RWPE1 (cell line): ENCODE results near the gene NCOA6.
"Not testable (repeated sequence)": the region's sequence is repeated elsewhere in the genome, so short reads cannot be mapped to it uniquely, and the experiment has no call there.

Experiments used
- CTCF ChIA-PET: fragments of 350-600 bp; sonication (Branson Sonifier 250); formaldehyde crosslinking; extraction: SDS; loops from one replicate; lab custom pipeline; 2021; lab: Yijun Ruan, JAX
- POLR2A ChIA-PET: fragments of 400-600 bp; formaldehyde crosslinking; extraction: SDS; loops from one replicate; lab custom pipeline; 2020; ENCODE audit warnings: antibody characterized with exemption; ENCODE audit not compliant: low non-redundant PET; lab: Yijun Ruan, JAX
- DNase-seq: peaks from one replicate; pipeline ENCODE4 v3.0.0; 2012; ENCODE audit warnings: low spot score
- H3K27ac ChIP-seq: fragments of 450-650 bp; 2 replicates; pipeline ENCODE4 v1.5.1; 2017
- CTCF ChIP-seq: fragments of 450-650 bp; conservative IDR thresholded peaks from 2 replicates; pipeline ENCODE4 v1.5.1; 2017; ENCODE audit warnings: low read depth, mild to moderate bottlenecking

The NCOA6 gene

GRCh38 chr20:34736106-34736735 is 89.2 kb downstream of the NCOA6 start:
- no peak overlapping the region for H3K27ac ChIP-seq
- ChIA-PET POLR2A (no interaction called here), CTCF (interaction anchor here (0.8 kb wide), 1 partner anchor 21 kb away, joined by 6 read pairs; no protein-coding TSS in a partner anchor)
- TF ChIP-seq CTCF, result no peak
- no peak for DNase-seq

GRCh38 chr20:34732523-34732922 is 92.9 kb downstream of the NCOA6 start:
- no peak overlapping the region for H3K27ac ChIP-seq
- ChIA-PET POLR2A (no interaction called here), CTCF (interaction anchor here (0.5 to 0.9 kb wide), 3 partner anchors 11 to 542 kb away, joined by 3 read pairs; no protein-coding TSS in a partner anchor)
- DNase-seq, result no peak
- no peak for TF ChIP-seq CTCF

GRCh38 chr20:34729416-34729815 is 96.0 kb downstream of the NCOA6 start:
- no peak for DNase-seq
- POLR2A ChIA-PET, result interaction anchor here (0.6 to 0.8 kb wide), 2 partner anchors 12 to 14 kb away, joined by 3 read pairs; no protein-coding TSS in a partner anchor
- H3K27ac ChIP-seq, result no peak overlapping the region
- CTCF ChIA-PET, result interaction anchor here (0.7 to 0.8 kb wide), 2 partner anchors 20 to 164 kb away, joined by 3 to 4 read pairs; no protein-coding TSS in a partner anchor
- no peak for TF ChIP-seq CTCF

GRCh38 chr20:34724172-34724571 is 101.3 kb downstream of the NCOA6 start:
- TF ChIP-seq CTCF, result no peak
- no peak for DNase-seq
- POLR2A ChIA-PET, result no interaction called here
- H3K27ac ChIP-seq, result no peak overlapping the region
- CTCF ChIA-PET, result interaction anchor here (0.6 kb wide), 1 partner anchor 774 kb away, joined by 4 read pairs; no protein-coding TSS in a partner anchor

- DNase-seq, H3K27ac ChIP-seq, POLR2A ChIA-PET: not testable (repeated sequence)
- CTCF ChIA-PET, result interaction anchor here (0.6 to 0.7 kb wide), 2 partner anchors 22 to 34 kb away, joined by 3 read pairs; no protein-coding TSS in a partner anchor
Measured at GRCh38 chr20:34722560-34722959, 102.9 kb downstream of the NCOA6 start.

GRCh38 chr20:34720266-34720665 is 105.2 kb downstream of the NCOA6 start:
- DNase-seq, result no peak
- ChIA-PET CTCF (interaction anchor here (0.6 to 0.9 kb wide), 4 partner anchors 10 to 51 kb away, joined by 3 to 4 read pairs (median 3); no protein-coding TSS in a partner anchor), POLR2A (no interaction called here)
- TF ChIP-seq CTCF, result no peak
- H3K27ac ChIP-seq, result no peak overlapping the region

GRCh38 chr20:34719242-34720017 is 106.0 kb downstream of the NCOA6 start:
- CTCF ChIA-PET, result interaction anchor here (0.6 to 0.9 kb wide), 5 partner anchors 9 to 1501 kb away, joined by 3 to 4 read pairs (median 3); no protein-coding TSS in a partner anchor
- H3K27ac ChIP-seq, DNase-seq, POLR2A ChIA-PET: not testable (repeated sequence)
